Measurements from ENCODE around the gene NAT16.

GRCh38 chr7:101226721-101227120 lies 46.6 kb upstream of the NAT16 start:
- TF ChIP-seq NRF1 (IDR thresholded peaks at IDR 0.05; ENCODE audit: low read depth, low read length) (no peak), TEAD4 (IDR thresholded peaks at IDR 0.05; ENCODE audit: borderline replicate concordance, insufficient read depth) (no peak), CTCF (IDR thresholded peaks at IDR 0.05) (no peak), EZH2phosphoT487 (IDR thresholded peaks at IDR 0.05; ENCODE audit: borderline replicate concordance, low read depth) (no peak)

All from SK-N-SH (cell line).